GM12872 (cell line): ENCODE data around the gene NLK.

ENCODE experiments used
- TF ChIP-seq, protein P1 (sequence below): IDR thresholded peaks from 3 replicates; pipeline ENCODE4 v1.5.1; 2011; ENCODE audit warnings: low read depth, mild to moderate bottlenecking, low read length, moderate library complexity; ENCODE audit not compliant: insufficient read depth

NLK gene

DNA sequence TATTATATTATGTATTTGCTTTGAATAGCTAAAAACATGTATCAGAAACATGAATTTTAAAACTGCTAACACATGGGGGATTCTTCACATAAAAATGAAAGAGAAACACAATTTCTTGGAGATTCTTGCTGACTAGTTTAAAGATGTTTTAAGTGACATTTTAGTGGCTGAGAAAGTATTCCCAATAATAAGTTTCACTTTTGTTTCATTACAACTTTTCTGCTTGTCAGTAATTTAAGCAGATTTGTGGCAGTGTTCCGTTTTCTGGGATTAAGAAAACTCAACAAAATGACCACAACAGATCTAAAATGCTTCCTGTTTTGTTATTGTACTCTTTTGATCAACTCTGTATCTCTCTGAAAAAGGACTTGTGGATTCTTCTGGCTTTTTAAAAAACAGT is 75.9 kb downstream of the NLK start:
- TF ChIP-seq, protein P1, sequence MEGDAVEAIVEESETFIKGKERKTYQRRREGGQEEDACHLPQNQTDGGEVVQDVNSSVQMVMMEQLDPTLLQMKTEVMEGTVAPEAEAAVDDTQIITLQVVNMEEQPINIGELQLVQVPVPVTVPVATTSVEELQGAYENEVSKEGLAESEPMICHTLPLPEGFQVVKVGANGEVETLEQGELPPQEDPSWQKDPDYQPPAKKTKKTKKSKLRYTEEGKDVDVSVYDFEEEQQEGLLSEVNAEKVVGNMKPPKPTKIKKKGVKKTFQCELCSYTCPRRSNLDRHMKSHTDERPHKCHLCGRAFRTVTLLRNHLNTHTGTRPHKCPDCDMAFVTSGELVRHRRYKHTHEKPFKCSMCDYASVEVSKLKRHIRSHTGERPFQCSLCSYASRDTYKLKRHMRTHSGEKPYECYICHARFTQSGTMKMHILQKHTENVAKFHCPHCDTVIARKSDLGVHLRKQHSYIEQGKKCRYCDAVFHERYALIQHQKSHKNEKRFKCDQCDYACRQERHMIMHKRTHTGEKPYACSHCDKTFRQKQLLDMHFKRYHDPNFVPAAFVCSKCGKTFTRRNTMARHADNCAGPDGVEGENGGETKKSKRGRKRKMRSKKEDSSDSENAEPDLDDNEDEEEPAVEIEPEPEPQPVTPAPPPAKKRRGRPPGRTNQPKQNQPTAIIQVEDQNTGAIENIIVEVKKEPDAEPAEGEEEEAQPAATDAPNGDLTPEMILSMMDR = no peak

DNA sequence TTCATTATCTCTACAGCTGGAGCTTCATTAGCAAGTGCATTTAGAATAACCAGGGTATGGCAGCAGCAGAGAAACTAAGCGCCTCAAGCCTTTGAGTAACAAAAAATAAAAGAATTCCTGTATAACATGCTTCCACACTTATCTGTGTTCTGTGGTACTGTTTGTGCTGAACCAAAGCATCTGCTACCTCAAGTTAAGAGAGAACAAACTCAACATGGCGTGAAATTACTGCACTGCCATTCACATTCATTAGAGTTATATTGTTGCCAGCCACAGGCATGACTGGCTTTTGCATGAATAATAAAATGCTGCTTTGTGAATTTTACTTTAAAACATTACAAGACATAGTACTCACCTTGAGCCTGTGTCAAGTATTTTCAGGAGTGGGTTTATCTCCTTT is 76.6 kb downstream of the NLK start:
- TF ChIP-seq, protein P1 = no peak

DNA sequence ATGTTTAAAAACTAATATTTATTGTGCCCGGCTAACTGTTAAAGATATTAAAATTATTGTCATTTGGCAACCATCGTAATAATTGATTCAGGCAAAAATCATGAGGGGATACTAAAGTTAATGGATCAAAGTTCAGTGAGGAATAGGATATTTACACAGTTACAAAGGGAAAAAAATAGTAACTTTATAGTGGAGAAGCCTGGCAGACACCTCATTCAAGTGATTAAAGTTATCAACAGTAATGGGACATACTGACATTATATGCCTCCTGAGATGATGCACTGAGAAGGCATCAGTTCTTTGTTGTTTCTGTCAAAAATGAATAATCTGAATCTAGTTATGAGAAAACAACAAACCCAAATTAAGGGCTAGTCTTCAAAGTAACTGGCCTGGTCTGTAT is 77.1 kb downstream of the NLK start:
- TF ChIP-seq, protein P1 = no peak

DNA sequence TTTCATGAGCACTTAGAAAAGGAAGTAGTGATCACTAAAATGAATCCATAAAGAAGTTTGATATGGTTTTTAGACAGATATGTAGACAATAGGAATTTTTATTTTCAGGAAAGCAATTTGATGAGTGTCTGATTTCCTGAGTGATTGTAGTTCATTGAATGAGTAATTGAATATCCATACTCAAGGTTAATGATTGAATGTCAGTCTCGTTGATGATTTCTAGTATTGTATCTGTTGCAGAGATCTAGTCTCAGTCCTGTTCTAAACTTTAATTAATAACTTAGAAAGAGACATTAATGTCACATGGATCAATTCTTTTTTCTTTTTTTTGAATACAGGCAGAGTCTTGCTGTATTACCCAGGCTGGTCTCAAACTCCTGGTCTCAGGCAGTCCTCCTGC is 78.3 kb downstream of the NLK start:
- TF ChIP-seq, protein P1 = no peak

DNA sequence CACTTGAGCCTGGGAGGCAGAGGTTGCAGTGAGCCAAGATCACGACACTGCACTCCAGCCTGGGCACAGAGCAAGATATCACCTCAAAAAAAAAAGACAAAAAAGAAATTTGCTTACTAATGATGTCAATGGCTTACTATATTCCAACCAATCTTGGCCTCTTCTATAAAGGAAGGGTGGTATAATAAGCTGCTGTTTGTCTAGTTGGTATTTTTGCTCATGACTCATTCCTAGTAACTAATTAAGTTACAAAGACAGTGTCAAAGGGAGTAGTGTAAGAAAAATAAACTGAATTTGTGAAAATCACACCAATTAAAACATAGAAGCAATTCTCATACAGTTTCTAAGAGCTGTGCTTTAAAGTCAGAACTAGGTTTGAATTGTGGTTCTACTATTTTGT is 82.5 kb downstream of the NLK start:
- TF ChIP-seq, protein P1 = no peak

- TF ChIP-seq, protein P1 = no peak
Observed at GRCh38 chr17:28125526-28126378, 83.3 kb downstream of the NLK start.

GRCh38 chr17:28127196-28127595 is 84.7 kb downstream of the NLK start:
- TF ChIP-seq, protein P1 = no peak

DNA sequence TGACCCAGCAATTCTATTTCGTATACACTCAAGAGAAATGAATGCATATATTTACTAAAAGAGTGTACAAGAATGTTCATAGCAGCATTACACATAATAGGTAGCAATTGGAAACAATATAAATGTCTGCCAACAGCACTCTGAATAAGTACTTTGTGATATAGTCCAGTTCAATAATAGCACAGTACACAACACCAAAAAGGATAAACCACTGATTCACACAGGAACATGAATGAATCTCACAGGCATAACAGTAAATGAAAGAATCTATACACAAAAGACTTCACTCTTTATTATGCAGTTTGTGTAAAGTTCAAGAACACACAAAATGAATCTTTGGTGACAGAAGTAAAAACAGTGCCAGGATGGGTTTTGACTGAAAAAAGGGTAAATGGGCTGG is 86.3 kb downstream of the NLK start:
- TF ChIP-seq, protein P1 = no peak
